GM23248 (cell line): ENCODE data around the gene SHROOM4. TPM values are rescaled to one million over a fixed set of nuclear protein-coding genes. Genes with fewer than 3 reads are reported as not detected.
A peak's percentile ranks its signal among the peaks of the same experiment; 100 is the strongest.

ENCODE experiments used
- DNase-seq: peaks from one replicate; pipeline ENCODE4 v3.0.0-alpha.2; 2015
- H2AFZ ChIP-seq: fragments of 200-600 bp; sonication (generic); 2 replicates; pipeline ENCODE4 v1.6.1; 2016; ENCODE audit warnings: antibody characterized with exemption
- H3F3A ChIP-seq: fragments of 200-600 bp; sonication (generic); 2 replicates; pipeline ENCODE4 v1.6.1; 2016; ENCODE audit warnings: mild to moderate bottlenecking, antibody characterized with exemption, mixed run types; ENCODE audit not compliant: insufficient read depth
- H3K27ac ChIP-seq: fragments of 200-600 bp; sonication (generic); 2 replicates; pipeline ENCODE4 v1.5.1; 2016; ENCODE audit warnings: mild to moderate bottlenecking
- H3K27me3 ChIP-seq: fragments of 200-600 bp; sonication (generic); replicated peaks from 2 replicates; pipeline ENCODE4 v1.6.1; 2016; ENCODE audit warnings: mild to moderate bottlenecking; ENCODE audit not compliant: insufficient read depth
- H3K36me3 ChIP-seq: fragments of 200-600 bp; sonication (generic); 2 replicates; pipeline ENCODE4 v1.6.1; 2016; ENCODE audit warnings: low read depth, mild to moderate bottlenecking
- H3K4me1 ChIP-seq: fragments of 200-600 bp; sonication (generic); 2 replicates; pipeline ENCODE4 v1.6.1; 2016; ENCODE audit warnings: mild to moderate bottlenecking; ENCODE audit not compliant: insufficient read depth
- H3K4me2 ChIP-seq: fragments of 200-600 bp; sonication (generic); one replicate; pipeline ENCODE4 v1.6.1; 2016; ENCODE audit warnings: mild to moderate bottlenecking; ENCODE audit not compliant: unreplicated experiment
- H3K4me3 ChIP-seq: fragments of 200-600 bp; sonication (generic); 2 replicates; pipeline ENCODE4 v1.5.1; 2016; ENCODE audit warnings: mild to moderate bottlenecking
- H3K79me2 ChIP-seq: fragments of 200-600 bp; sonication (generic); 2 replicates; pipeline ENCODE4 v1.6.1; 2016; ENCODE audit warnings: mild to moderate bottlenecking; ENCODE audit not compliant: insufficient read depth
- H3K9ac ChIP-seq: fragments of 200-600 bp; sonication (generic); 2 replicates; pipeline ENCODE4 v1.6.1; 2016; ENCODE audit warnings: mild to moderate bottlenecking
- H3K9me2 ChIP-seq: fragments of 200-600 bp; sonication (generic); 2 replicates; pipeline ENCODE4 v1.6.1; 2016; ENCODE audit warnings: mixed run types, mild to moderate bottlenecking, moderate library complexity; ENCODE audit not compliant: insufficient read depth
- H3K9me3 ChIP-seq: fragments of 200-600 bp; sonication (generic); one replicate; pipeline ENCODE4 v1.6.1; 2017; ENCODE audit warnings: low read depth
- H4K20me1 ChIP-seq: fragments of 200-600 bp; sonication (generic); 2 replicates; pipeline ENCODE4 v1.6.0; 2016; ENCODE audit not compliant: insufficient read depth
- EZH2 ChIP-seq: fragments of 200-600 bp; sonication (generic); IDR thresholded peaks from 2 replicates; pipeline ENCODE4 v1.6.1; 2018; ENCODE audit warnings: antibody characterized with exemption, mild to moderate bottlenecking; ENCODE audit not compliant: insufficient read depth, poor library complexity, severe bottlenecking
- EZH2phosphoT487 ChIP-seq: fragments of 200-600 bp; sonication (generic); IDR thresholded peaks from 2 replicates; pipeline ENCODE4 v1.6.1; 2018; ENCODE audit warnings: antibody characterized with exemption, moderate library complexity, mild to moderate bottlenecking, low read depth; ENCODE audit not compliant: insufficient read depth
- WGBS, 2 experiments: methylation state at CpG; one replicate each; pipeline ENCODE4 v1.1.6; 2015 to 2017; ENCODE audit warnings: low lambda C conversion rate in 2 of 2, low coverage in 1 of 2; ENCODE audit errors: missing lambda C conversion rate in 2 of 2; 5-methylcytosine and 5-hydroxymethylcytosine counted together
- in situ Hi-C: fragments of 300-500 bp; cut with MboI; formaldehyde crosslinking; loops from 2 replicates; pipeline ENCODE4 v1.15.0; 2020
- polyA plus RNA-seq: library from polyadenylated mRNA; unstranded; fragments of >200 nt; fragmentation: Nextera tagmentation; extraction: Ambion mirVana; gene quantifications from 2 replicates; pipeline ENCODE4 v1.2.1, GENCODE V29; 2016
- total RNA-seq: library from RNA; depleted of rRNA; stranded (reverse); fragments of >200 nt; shearing (Covaris generic); gene quantifications from 2 replicates; pipeline ENCODE4 v1.2.3, GENCODE V29; 2014

Gene SHROOM4
- total and polyA plus RNA-seq, 2 experiments from 2014 or later: 0.55 to 1.7 TPM

DNA sequence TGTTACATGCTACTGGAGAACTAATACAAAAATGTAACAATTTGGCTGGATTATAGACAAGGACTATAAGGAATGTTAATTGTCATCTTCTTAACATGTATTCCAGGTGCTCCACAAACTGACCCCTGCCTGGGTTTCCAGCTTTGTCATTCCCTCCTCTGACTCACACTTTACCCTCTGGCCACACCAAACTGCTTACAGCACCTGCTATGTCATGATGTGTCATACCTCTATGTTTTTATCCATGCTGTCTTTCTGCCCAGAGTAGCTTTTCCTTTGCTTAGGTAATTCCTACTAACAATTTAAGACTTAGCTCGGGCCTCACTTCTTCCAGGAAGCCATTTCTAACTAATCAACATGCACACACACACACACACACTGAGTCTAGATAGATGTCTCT lies 14.0 kb upstream of the SHROOM4 start:
- WGBS, 2 experiments: 50 to 75% methylated on average over 1 of the region's 1 CpG
- Histone ChIP-seq H3K36me3 (no peaks in the 10 kb centered on the region), H3F3A (no peaks in the 10 kb centered on the region), H2AFZ (no peak overlapping the region), H3K27me3 (no peaks in the 10 kb centered on the region), H3K4me3 (no peak overlapping the region), H3K9ac (no peak overlapping the region), H3K4me2 (no peak overlapping the region), H4K20me1 (no peaks in the 10 kb centered on the region), H3K79me2 (no peaks in the 10 kb centered on the region), H3K27ac (no peak overlapping the region), H3K9me3 (no peaks in the 10 kb centered on the region), H3K4me1 (0 out of 2 replicates have a peak, but pooled peaks cover 4% of the 10 kb centered on the region), H3K9me2 (no peaks in the 10 kb centered on the region)
- DNase-seq: peak; percentile 68
- TF ChIP-seq EZH2phosphoT487 (no peak), EZH2 (no peak)
- in situ Hi-C loops: no loop called here

DNA sequence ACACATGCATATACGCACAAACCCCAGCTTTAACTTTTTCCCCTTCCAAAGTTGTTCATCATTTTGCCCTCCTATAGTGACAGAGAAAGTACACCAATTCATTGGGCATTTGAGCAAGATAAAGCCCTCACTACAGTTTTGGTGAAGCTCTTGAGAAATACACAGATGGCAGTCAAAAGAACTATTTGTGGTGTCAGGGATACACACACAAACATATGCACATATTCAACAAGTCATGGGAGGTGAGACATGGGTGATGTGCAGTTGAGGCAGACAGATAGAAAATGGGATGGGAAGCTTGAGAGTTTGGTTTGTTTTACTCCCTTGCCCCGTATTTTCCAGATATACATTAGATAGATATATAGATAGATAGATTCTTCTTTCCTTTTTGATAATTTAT lies 11.8 kb upstream of the SHROOM4 start:
- WGBS, 2 experiments: 14 to 28% methylated on average over 2 of the region's 2 CpGs
- H3K27ac ChIP-seq: no peak overlapping the region
- no peaks in the 10 kb centered on the region for H3K79me2 ChIP-seq
- no peak overlapping the region for H3K4me2 ChIP-seq
- in situ Hi-C loops: no loop called here
- no peaks in the 10 kb centered on the region for H3F3A ChIP-seq
- no peaks in the 10 kb centered on the region for H4K20me1 ChIP-seq
- no peak overlapping the region for H3K4me3 ChIP-seq
- TF ChIP-seq EZH2 (no peak), EZH2phosphoT487 (no peak)
- 0 out of 2 replicates have a peak, but pooled peaks cover 4% of the 10 kb centered on the region for H3K4me1 ChIP-seq
- H3K9me2 ChIP-seq: no peaks in the 10 kb centered on the region
- no peak for DNase-seq
- H3K9ac ChIP-seq: no peak overlapping the region
- H3K36me3 ChIP-seq: no peaks in the 10 kb centered on the region
- no peaks in the 10 kb centered on the region for H3K9me3 ChIP-seq
- H2AFZ ChIP-seq: no peak overlapping the region
- H3K27me3 ChIP-seq: no peaks in the 10 kb centered on the region

DNA sequence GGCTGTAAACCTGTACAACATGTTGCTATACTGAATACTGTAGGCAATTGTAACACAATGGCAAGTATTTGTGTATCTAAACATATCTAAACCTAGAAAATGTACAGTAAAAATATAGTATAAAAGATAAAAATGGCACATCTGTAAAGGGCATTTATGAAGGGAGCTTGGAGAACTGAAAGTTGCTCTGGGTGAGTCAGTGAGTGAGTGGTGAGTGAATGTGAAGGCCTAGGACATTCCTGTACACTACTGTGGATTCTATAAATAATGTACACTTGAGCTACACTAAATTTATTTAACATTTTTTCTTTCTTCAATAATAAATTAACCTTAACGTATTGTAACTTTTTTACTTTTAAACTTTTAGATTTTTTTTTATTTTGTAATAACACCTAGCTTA lies 5.0 kb upstream of the SHROOM4 start:
- no peaks in the 10 kb centered on the region for H3K36me3 ChIP-seq
- H3K27ac ChIP-seq: no peak overlapping the region
- H3K4me3 ChIP-seq: no peak overlapping the region
- TF ChIP-seq EZH2phosphoT487: no peak
- no peak for TF ChIP-seq EZH2
- no peak overlapping the region for H3K9ac ChIP-seq
- no peaks in the 10 kb centered on the region for H3K9me3 ChIP-seq
- no peak overlapping the region for H3K4me2 ChIP-seq
- H2AFZ ChIP-seq: no peak overlapping the region
- 45 to 48% methylated on average over 1 of the region's 1 CpG for WGBS, 2 experiments
- DNase-seq: peak; percentile 10
- no peaks in the 10 kb centered on the region for H3K27me3 ChIP-seq
- no peaks in the 10 kb centered on the region for H3F3A ChIP-seq
- no peaks in the 10 kb centered on the region for H3K79me2 ChIP-seq
- H3K4me1 ChIP-seq: peaks cover 8% of the 10 kb centered on the region; the same call in 1 of the 2 replicates
- in situ Hi-C loops: no loop called here
- H4K20me1 ChIP-seq: no peaks in the 10 kb centered on the region
- H3K9me2 ChIP-seq: no peaks in the 10 kb centered on the region

DNA sequence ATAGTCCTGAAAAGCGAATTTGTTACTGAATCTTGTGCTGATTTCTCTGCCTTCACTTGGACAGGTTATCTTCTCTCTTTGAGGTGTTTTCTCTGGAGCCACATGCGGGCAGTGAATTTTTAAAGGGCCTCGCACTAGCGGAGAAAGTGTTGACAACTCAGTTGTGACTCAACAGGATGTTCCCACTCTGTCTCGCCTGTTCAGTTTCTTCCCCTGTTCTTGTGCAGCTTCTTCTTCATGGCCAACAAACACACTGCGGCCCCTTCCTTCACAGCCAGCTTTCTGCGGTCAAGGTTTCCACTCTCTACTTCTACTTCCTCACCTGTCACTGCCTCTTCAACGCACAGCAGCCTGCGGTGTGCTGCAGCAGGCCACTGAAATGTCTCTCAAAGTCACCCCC lies 1.1 kb upstream of the SHROOM4 start:
- 81 to 89% methylated on average over 9 of the region's 9 CpGs for WGBS, 2 experiments
- DNase-seq: peak; percentile 11
- Histone ChIP-seq H3K4me1 (peaks cover 8% of the 10 kb centered on the region; the same call in 1 of the 2 replicates), H4K20me1 (no peaks in the 10 kb centered on the region), H2AFZ (no peak overlapping the region), H3K4me3 (no peak overlapping the region), H3K27me3 (no peaks in the 10 kb centered on the region), H3K9me3 (no peaks in the 10 kb centered on the region), H3K36me3 (no peaks in the 10 kb centered on the region), H3K79me2 (no peaks in the 10 kb centered on the region), H3K9ac (no peak overlapping the region), H3K9me2 (no peaks in the 10 kb centered on the region), H3F3A (no peaks in the 10 kb centered on the region), H3K27ac (peak overlapping the region; percentile 51; the same call in 1 of the 2 replicates), H3K4me2 (peak overlapping the region; percentile 88)
- TF ChIP-seq EZH2 (no peak), EZH2phosphoT487 (no peak)
- in situ Hi-C loops: no loop called here

DNA sequence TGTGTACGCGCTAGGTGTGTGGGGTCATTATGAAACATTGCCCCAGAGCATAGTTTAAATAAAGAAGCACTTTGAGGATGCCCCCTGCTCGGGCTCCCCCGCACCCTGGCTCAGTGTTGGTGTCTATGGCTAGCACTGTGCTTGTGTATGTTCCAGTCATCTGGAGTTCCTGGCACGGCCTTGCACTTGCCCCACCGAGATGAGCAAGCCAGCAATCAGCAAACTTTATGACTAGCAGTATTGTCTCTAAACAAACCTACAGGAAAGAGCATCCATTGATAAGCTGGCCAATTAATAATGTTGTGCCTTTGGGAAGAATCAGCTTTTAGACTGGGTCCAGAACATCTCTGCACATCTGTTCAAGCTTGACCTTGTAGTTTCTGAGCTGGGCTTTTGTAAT lies 707 bp upstream of the SHROOM4 start:
- Histone ChIP-seq H2AFZ (peak overlapping the region; percentile 96), H4K20me1 (no peaks in the 10 kb centered on the region), H3K9me3 (no peaks in the 10 kb centered on the region), H3K9ac (peak overlapping the region; percentile 78), H3F3A (no peaks in the 10 kb centered on the region), H3K27me3 (no peaks in the 10 kb centered on the region), H3K4me3 (peak overlapping the region; percentile 78), H3K9me2 (no peaks in the 10 kb centered on the region), H3K4me1 (peaks cover 8% of the 10 kb centered on the region; the same call in 1 of the 2 replicates), H3K36me3 (no peaks in the 10 kb centered on the region), H3K27ac (peak overlapping the region; percentile 51), H3K4me2 (peak overlapping the region; percentile 88), H3K79me2 (no peaks in the 10 kb centered on the region)
- in situ Hi-C loops: no loop called here
- 6 to 17% methylated on average over 4 to 6 of the region's 6 CpGs for WGBS, 2 experiments
- peak; percentile 52 for DNase-seq
- TF ChIP-seq EZH2phosphoT487 (no peak), EZH2 (no peak)
